Subcutaneous abdominal adipose tissue (tissue), 5 donors: ENCODE data around the gene CYP4F22.

ENCODE experiments used
- H3K27ac ChIP-seq: one replicate; pipeline ENCODE4 v1.7.0; 2013; ENCODE audit warnings: low read depth, mild to moderate bottlenecking, inconsistent platforms, low read length, moderate library complexity
- H3K27me3 ChIP-seq, 5 donors: one replicate each; pipeline ENCODE4 v1.7.0; 2013; ENCODE audit warnings: low read length in 5 of 5, inconsistent platforms in 1 of 5; ENCODE audit not compliant: control insufficient read depth in 5 of 5, insufficient read depth in 4 of 5
- H3K36me3 ChIP-seq, 5 donors: one replicate each; pipeline ENCODE4 v1.7.0; 2013; ENCODE audit warnings: low read length in 5 of 5; ENCODE audit not compliant: control insufficient read depth in 5 of 5, insufficient read depth in 5 of 5
- H3K4me1 ChIP-seq, 5 donors: one replicate each; pipeline ENCODE4 v1.7.0; 2013; ENCODE audit warnings: low read length in 5 of 5, mild to moderate bottlenecking in 3 of 5, moderate library complexity in 1 of 5; ENCODE audit not compliant: control insufficient read depth in 5 of 5, insufficient read depth in 5 of 5
- H3K4me3 ChIP-seq, 5 donors: one replicate each; pipeline ENCODE4 v1.7.0; 2013; ENCODE audit warnings: low read length in 5 of 5, low read depth in 1 of 5
- H3K9ac ChIP-seq, 5 donors: one replicate each; pipeline ENCODE4 v1.7.0; 2013; ENCODE audit warnings: low read length in 5 of 5, mild to moderate bottlenecking in 4 of 5, moderate library complexity in 3 of 5
- H3K9me3 ChIP-seq, 5 donors: one replicate each; pipeline ENCODE4 v1.7.0; 2013; ENCODE audit warnings: low read length in 5 of 5; ENCODE audit not compliant: control insufficient read depth in 5 of 5
- donor health status: healthy.
- donor health status: healthy.
- donor health status: healthy.
- donor health status: healthy.
- donor health status: healthy.

CYP4F22 gene

GRCh38 chr19:15563325-15563794, 55.0 kb downstream of the CYP4F22 start:
- Histone ChIP-seq H3K4me1 (peaks cover 0 to 5% (median 0%) of the 10 kb centered on the region in 5 donors), H3K27me3 (peaks cover 2 to 13% (median 8%) of the 10 kb centered on the region in 5 donors), H3K36me3 (no peaks in the 10 kb centered on the region), H3K4me3 (no peak overlapping the region), H3K9ac (no peak overlapping the region), H3K9me3 (no peaks in the 10 kb centered on the region), H3K27ac (no peak overlapping the region)

- no peak overlapping the region for H3K27ac ChIP-seq
- no peak overlapping the region for H3K9ac ChIP-seq
- no peaks in the 10 kb centered on the region for H3K9me3 ChIP-seq
- no peak overlapping the region for H3K4me3 ChIP-seq
- H3K27me3 ChIP-seq: peaks cover 4 to 14% (median 9%) of the 10 kb centered on the region in 5 donors
- H3K36me3 ChIP-seq: no peaks in the 10 kb centered on the region
- H3K4me1 ChIP-seq: peaks cover 0 to 5% (median 0%) of the 10 kb centered on the region in 5 donors
These were observed 55.6 kb downstream of the CYP4F22 start for GRCh38 chr19:15563931-15564330.

- Histone ChIP-seq H3K4me3 (no peak overlapping the region), H3K4me1 (peaks cover 0 to 5% (median 0%) of the 10 kb centered on the region in 5 donors), H3K9me3 (no peaks in the 10 kb centered on the region), H3K27ac (no peak overlapping the region), H3K9ac (no peak overlapping the region), H3K27me3 (peaks cover 8 to 21% (median 16%) of the 10 kb centered on the region in 5 donors), H3K36me3 (no peaks in the 10 kb centered on the region)
These were observed 56.3 kb downstream of the CYP4F22 start for GRCh38 chr19:15564534-15565168.

DNA sequence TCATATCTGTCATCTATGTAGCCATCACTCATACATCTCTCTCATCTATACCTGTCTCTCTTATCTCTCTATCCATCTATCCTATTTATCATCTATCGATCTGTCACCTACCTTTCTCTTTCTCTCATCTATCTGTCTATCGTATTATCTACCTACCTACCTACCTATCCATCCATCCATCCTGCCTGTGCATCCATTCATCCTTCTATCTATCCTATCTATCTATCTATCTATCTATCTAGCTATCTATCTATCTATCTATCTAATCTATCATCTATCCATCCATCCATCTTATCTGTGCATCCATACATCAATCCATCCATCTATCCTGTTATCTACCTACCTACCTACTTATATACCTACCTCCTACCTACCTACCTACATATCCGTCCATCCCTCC, 62.1 kb downstream of the CYP4F22 start:
- Histone ChIP-seq H3K9ac (no peak overlapping the region), H3K9me3 (no peaks in the 10 kb centered on the region), H3K27me3 (peaks cover 8 to 27% (median 17%) of the 10 kb centered on the region in 5 donors), H3K4me3 (no peak overlapping the region), H3K4me1 (no peaks in the 10 kb centered on the region), H3K27ac (no peak overlapping the region), H3K36me3 (no peaks in the 10 kb centered on the region)

DNA sequence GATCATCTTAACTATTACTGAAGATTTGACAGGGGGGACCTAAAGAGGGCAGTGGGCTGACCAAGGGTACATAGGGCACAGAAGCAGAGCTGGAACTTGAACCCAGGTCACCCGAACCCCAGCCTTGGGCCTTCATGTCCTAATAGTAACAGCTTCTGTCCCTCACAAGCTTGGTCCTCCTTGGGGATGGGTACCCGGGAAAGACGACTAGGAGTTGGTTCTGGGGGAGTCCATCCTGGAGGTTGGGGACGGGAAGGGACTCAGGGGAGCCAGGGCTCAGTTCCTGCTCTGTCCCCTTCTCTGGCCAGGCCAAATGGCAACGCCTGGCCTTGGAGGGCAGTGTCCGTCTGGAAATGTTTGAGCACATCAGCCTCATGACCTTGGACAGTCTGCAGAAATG, 67.1 kb downstream of the CYP4F22 start:
- Histone ChIP-seq H3K9me3 (no peaks in the 10 kb centered on the region), H3K9ac (no peak overlapping the region), H3K4me1 (no peaks in the 10 kb centered on the region), H3K36me3 (no peaks in the 10 kb centered on the region), H3K4me3 (no peak overlapping the region), H3K27ac (no peak overlapping the region), H3K27me3 (peaks cover 1 to 18% (median 6%) of the 10 kb centered on the region in 5 donors)

- no peaks in the 10 kb centered on the region for H3K9me3 ChIP-seq
- peaks cover 0 to 19% (median 6%) of the 10 kb centered on the region in 5 donors for H3K27me3 ChIP-seq
- no peak overlapping the region for H3K4me3 ChIP-seq
- H3K4me1 ChIP-seq: no peaks in the 10 kb centered on the region
- H3K27ac ChIP-seq: no peak overlapping the region
- H3K9ac ChIP-seq: no peak overlapping the region
- H3K36me3 ChIP-seq: no peaks in the 10 kb centered on the region
These were observed 68.3 kb downstream of the CYP4F22 start for GRCh38 chr19:15576526-15577156.

DNA sequence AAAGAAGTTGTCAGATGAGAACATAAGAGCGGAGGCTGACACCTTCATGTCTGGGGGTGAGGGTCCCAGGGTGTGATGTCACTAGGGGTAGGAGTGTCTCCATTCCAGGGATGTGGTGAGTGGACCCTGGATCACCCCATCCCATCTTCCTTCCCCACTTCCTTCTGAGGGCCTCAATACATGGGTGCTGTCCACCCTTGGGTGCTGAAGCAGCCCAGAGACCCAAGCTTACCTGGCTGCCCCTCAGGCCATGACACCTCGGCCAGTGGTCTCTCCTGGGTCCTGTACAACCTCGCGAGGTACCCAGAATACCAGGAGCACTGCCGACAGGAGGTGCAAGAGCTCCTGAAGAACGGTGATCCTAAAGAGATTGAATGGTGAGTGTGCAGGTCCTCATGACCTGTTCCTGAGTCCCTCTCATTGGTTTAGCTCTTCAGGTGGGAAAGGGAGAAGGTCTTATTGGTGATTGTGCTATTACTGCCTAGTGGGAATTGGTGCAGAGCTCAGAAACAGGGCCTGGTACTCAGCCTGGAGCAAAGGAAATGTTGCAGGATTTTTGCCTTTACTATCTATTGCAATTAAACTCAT, 69.0 kb downstream of the CYP4F22 start:
- H3K4me1 ChIP-seq: no peaks in the 10 kb centered on the region
- H3K9me3 ChIP-seq: no peaks in the 10 kb centered on the region
- H3K27ac ChIP-seq: no peak overlapping the region
- H3K36me3 ChIP-seq: no peaks in the 10 kb centered on the region
- peaks cover 0 to 17% (median 3%) of the 10 kb centered on the region in 5 donors for H3K27me3 ChIP-seq
- H3K4me3 ChIP-seq: no peak overlapping the region
- no peak overlapping the region for H3K9ac ChIP-seq

DNA sequence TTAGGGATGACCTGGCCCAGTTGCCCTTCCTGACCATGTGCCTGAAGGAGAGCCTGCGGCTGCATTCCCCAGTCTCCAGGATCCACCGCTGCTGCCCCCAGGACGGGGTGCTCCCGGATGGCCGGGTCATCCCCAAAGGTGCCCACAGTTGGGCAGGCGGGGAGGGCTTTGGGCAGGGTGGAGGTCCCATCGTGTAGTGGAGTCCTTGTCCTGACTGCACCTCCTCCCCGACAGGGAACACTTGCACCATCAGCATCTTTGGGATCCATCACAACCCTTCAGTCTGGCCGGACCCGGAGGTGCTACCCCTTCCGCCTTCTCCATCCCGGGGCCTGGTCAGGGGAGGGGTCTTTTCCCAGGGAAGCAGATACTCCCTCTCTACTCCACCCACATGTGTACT, 75.0 kb downstream of the CYP4F22 start:
- peaks cover 7 to 20% (median 16%) of the 10 kb centered on the region in 5 donors for H3K27me3 ChIP-seq
- H3K9me3 ChIP-seq: no peaks in the 10 kb centered on the region

GRCh38 chr19:15584095-15584494, 75.8 kb downstream of the CYP4F22 start:
- peaks cover 0 to 7% (median 3%) of the 10 kb centered on the region in 5 donors for H3K4me1 ChIP-seq
- peak overlapping the region in 1 of 5 donors; percentile 30 for H3K4me3 ChIP-seq
- peaks cover 7 to 20% (median 16%) of the 10 kb centered on the region in 5 donors for H3K27me3 ChIP-seq
- no peaks in the 10 kb centered on the region for H3K9me3 ChIP-seq
- no peaks in the 10 kb centered on the region for H3K36me3 ChIP-seq
- no peak overlapping the region for H3K27ac ChIP-seq
- no peak overlapping the region for H3K9ac ChIP-seq

More for the DNA sequence above, 75.0 kb downstream of the CYP4F22 start:
- H3K27ac ChIP-seq: no peak overlapping the region
- no peak overlapping the region for H3K9ac ChIP-seq
- H3K4me1 ChIP-seq: peaks cover 0 to 7% (median 3%) of the 10 kb centered on the region in 5 donors
- no peak overlapping the region for H3K4me3 ChIP-seq
- H3K36me3 ChIP-seq: no peaks in the 10 kb centered on the region

DNA sequence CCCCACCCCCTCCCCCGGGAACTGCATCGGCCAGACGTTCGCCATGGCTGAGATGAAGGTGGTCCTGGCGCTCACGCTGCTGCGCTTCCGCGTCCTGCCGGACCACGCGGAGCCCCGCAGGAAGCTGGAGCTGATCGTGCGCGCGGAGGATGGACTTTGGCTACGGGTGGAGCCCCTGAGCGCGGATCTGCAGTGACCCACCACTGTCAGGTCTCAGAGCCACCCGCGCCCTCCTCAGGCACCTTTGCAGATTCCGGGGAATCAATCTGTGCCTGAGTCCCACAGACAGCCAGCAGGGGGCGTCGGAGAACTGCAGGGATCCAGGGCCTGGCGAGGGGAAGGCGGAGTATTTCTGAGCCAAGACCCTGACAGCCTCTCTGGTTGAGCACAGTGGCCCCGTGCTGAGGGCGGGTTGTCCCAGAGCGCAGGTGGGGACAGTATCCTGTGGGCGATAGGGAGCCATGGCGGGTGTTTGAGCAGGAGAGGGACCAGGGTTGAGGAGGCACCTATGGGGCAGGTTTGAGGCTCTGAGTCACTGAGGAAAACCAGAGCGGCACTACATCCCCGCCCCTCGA, 76.3 kb downstream of the CYP4F22 start:
- Histone ChIP-seq H3K27me3 (peaks cover 7 to 20% (median 16%) of the 10 kb centered on the region in 5 donors), H3K4me3 (peak overlapping the region in 1 of 5 donors; percentile 30), H3K4me1 (peaks cover 0 to 7% (median 3%) of the 10 kb centered on the region in 5 donors), H3K27ac (no peak overlapping the region), H3K9me3 (no peaks in the 10 kb centered on the region), H3K36me3 (no peaks in the 10 kb centered on the region), H3K9ac (no peak overlapping the region)
